Upper lobe of left lung (tissue), 6 donors: ENCODE results near the gene HPGDS. TPM values are rescaled to one million over a fixed set of nuclear protein-coding genes. Genes with fewer than 3 reads are reported as not detected.

ENCODE experiments used
- ATAC-seq, 2 donors: fragments of 200-7000 bp; cut with Tn5 transposase; one replicate each; pipeline ENCODE4 v1.9.1; 2022; ENCODE audit warnings: mild to moderate bottlenecking in 2 of 2, moderate library complexity in 2 of 2; ENCODE audit not compliant: low FRiP score in 2 of 2
- DNase-seq, 2 donors: peaks; one replicate each; pipeline ENCODE4 v3.0.0-alpha.2; 2019 to 2020
- H3K27ac ChIP-seq, 4 donors: fragments of 200-600 bp; sonication (generic); one replicate each; pipeline ENCODE4 v1.5.1; 2016 to 2019
- H3K27me3 ChIP-seq, 4 donors: fragments of 200-600 bp; sonication (generic); one replicate each; pipeline ENCODE4 v1.5.1; 2017 to 2019
- H3K36me3 ChIP-seq, 4 donors: fragments of 200-600 bp; sonication (generic); one replicate each; pipeline ENCODE4 v1.5.1; 2016 to 2019
- H3K4me1 ChIP-seq, 4 donors: fragments of 200-600 bp; sonication (generic); one replicate each; pipeline ENCODE4 v1.5.1; 2018 to 2019
- H3K4me3 ChIP-seq, 4 donors: fragments of 200-600 bp; sonication (generic); one replicate each; pipeline ENCODE4 v1.5.1; 2017 to 2019; ENCODE audit warnings: mild to moderate bottlenecking in 2 of 4, moderate library complexity in 1 of 4
- H3K9me3 ChIP-seq, 4 donors: fragments of 200-600 bp; sonication (generic); one replicate each; pipeline ENCODE4 v1.5.1; 2018 to 2019
- EP300 ChIP-seq, 4 donors: sonication (generic); formaldehyde crosslinking; IDR thresholded peaks; one replicate each; pipeline ENCODE4 v1.5.1; 2017; ENCODE audit warnings: antibody characterized with exemption in 4 of 4, control low read depth in 2 of 4
- POLR2A ChIP-seq, 4 donors: fragments of 450-650 bp; IDR thresholded peaks; one replicate each; pipeline ENCODE4 v1.5.1; 2016 to 2017; ENCODE audit warnings: antibody characterized with exemption in 4 of 4, mild to moderate bottlenecking in 2 of 4
- POLR2AphosphoS5 ChIP-seq, 2 donors: sonication (generic); formaldehyde crosslinking; IDR thresholded peaks; one replicate each; pipeline ENCODE4 v1.5.1; 2017; ENCODE audit warnings: antibody characterized with exemption in 2 of 2
- WGBS, 2 donors: methylation state at CpG; one replicate each; pipeline ENCODE4 v1.1.5; 2017 to 2018; 5-methylcytosine and 5-hydroxymethylcytosine counted together
- total RNA-seq, 6 donors: library from RNA; depleted of rRNA in 4 of 6; stranded (reverse); fragments of >200 nt in 4 of 6; gene quantifications; one replicate each; pipeline versions ENCODE4 v1.1.0 to v1.2.1, GENCODE V29; 2016 to 2021
- TF ChIP-seq, protein P1 (sequence below), 6 experiments: fragments of 450-650 bp in 4 of 6; fragments of 200-600 bp in 2 of 6; sonication (generic) in 2 of 6; IDR thresholded peaks; one replicate each; pipeline ENCODE4 v1.5.1; 2016 to 2019; ENCODE audit warnings: antibody characterized with exemption in 6 of 6
- donor health status: DM: no; HTN: no; CAD: no; lungs with moderate emphysema.
- donor health status: DM: no; HTN: yes; CAD: no; lungs with severe emphysema.

The HPGDS gene
- total RNA-seq, 6 donors from 2014 or later, result 0.59 to 17.8 (median 5.2) TPM

GRCh38 chr4:94352163-94352562 is 9.5 kb upstream of the HPGDS start:
- H3K4me3 ChIP-seq, result no peak overlapping the region
- DNase-seq (no peak), ATAC-seq (no peak)
- H3K9me3 ChIP-seq, result no peaks in the 10 kb centered on the region
- H3K27ac ChIP-seq, result no peak overlapping the region
- H3K27me3 ChIP-seq, result no peaks in the 10 kb centered on the region
- H3K36me3 ChIP-seq, result no peaks in the 10 kb centered on the region
- no peak for TF ChIP-seq POLR2A (IDR thresholded peaks at IDR 0.05)
- no peak for TF ChIP-seq POLR2AphosphoS5 (IDR thresholded peaks at IDR 0.05)
- TF ChIP-seq, protein P1, sequence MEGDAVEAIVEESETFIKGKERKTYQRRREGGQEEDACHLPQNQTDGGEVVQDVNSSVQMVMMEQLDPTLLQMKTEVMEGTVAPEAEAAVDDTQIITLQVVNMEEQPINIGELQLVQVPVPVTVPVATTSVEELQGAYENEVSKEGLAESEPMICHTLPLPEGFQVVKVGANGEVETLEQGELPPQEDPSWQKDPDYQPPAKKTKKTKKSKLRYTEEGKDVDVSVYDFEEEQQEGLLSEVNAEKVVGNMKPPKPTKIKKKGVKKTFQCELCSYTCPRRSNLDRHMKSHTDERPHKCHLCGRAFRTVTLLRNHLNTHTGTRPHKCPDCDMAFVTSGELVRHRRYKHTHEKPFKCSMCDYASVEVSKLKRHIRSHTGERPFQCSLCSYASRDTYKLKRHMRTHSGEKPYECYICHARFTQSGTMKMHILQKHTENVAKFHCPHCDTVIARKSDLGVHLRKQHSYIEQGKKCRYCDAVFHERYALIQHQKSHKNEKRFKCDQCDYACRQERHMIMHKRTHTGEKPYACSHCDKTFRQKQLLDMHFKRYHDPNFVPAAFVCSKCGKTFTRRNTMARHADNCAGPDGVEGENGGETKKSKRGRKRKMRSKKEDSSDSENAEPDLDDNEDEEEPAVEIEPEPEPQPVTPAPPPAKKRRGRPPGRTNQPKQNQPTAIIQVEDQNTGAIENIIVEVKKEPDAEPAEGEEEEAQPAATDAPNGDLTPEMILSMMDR (IDR thresholded peaks at IDR 0.05), result no peak
- TF ChIP-seq EP300 (IDR thresholded peaks at IDR 0.05), result no peak
- H3K4me1 ChIP-seq, result no peaks in the 10 kb centered on the region
- WGBS, 2 donors, result 41 to 48% methylated on average over 4 of the region's 4 CpGs

DNA sequence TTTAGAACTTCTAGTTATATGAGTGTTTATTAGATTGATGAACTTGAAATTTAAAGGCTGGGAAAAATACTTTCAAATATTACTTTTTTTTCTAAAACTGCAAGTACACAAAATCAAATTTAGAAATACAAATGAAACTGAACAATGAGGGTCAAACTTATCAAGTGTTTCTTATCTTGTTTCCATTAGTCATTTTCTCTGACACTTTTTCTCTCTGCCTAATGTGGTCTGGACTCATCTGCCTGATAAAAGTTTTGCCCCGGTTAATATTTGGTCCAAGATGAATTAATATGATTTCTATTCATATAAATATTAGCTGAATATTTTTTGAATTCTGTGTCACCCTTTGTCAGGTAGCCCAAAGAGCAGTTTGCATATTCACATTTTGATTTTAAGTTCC is 8.7 kb upstream of the HPGDS start:
- WGBS, 2 donors, result 68 to 74% methylated on average over 1 of the region's 1 CpG
- TF ChIP-seq EP300 (IDR thresholded peaks at IDR 0.05) (no peak), POLR2AphosphoS5 (IDR thresholded peaks at IDR 0.05) (no peak), POLR2A (IDR thresholded peaks at IDR 0.05) (no peak)
- TF ChIP-seq, protein P1 (IDR thresholded peaks at IDR 0.05), result no peak

DNA sequence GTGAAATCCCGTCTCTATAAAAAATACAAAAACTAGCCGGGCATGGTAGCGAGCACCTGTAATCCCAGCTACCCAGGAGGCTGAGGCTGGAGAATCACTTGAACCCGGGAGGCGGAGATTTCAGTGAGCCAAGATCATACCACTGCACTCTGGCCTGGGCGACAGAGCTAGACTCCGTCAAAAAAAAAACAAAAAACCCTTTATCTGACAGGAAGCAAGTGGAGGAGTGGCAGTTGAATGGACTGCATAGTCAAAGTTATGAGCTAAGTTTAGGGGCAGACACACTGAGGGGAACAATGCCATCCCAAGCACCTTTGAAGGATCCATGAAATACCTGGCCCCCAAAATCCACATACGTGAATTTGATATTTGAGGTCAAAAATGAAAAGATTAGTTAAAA is 7.5 kb upstream of the HPGDS start:
- WGBS, 2 donors, result 75 to 80% methylated on average over 8 of the region's 8 CpGs
- Histone ChIP-seq H3K4me1 (no peaks in the 10 kb centered on the region), H3K9me3 (no peaks in the 10 kb centered on the region), H3K27me3 (no peaks in the 10 kb centered on the region), H3K4me3 (no peak overlapping the region), H3K27ac (no peak overlapping the region), H3K36me3 (no peaks in the 10 kb centered on the region)
- DNase-seq (no peak), ATAC-seq (no peak)
- TF ChIP-seq POLR2A (IDR thresholded peaks at IDR 0.05) (no peak), POLR2AphosphoS5 (IDR thresholded peaks at IDR 0.05) (no peak), EP300 (IDR thresholded peaks at IDR 0.05) (no peak)
- TF ChIP-seq, protein P1 (IDR thresholded peaks at IDR 0.05), result no peak

More for the DNA sequence above, 8.7 kb upstream of the HPGDS start:
- ATAC-seq, result no peak
- Histone ChIP-seq H3K27me3 (no peaks in the 10 kb centered on the region), H3K4me3 (no peak overlapping the region), H3K36me3 (no peaks in the 10 kb centered on the region), H3K9me3 (no peaks in the 10 kb centered on the region), H3K4me1 (no peaks in the 10 kb centered on the region), H3K27ac (no peak overlapping the region)
- DNase-seq, result no peak

GRCh38 chr4:94349193-94349592 is 6.6 kb upstream of the HPGDS start:
- TF ChIP-seq, protein P1 (IDR thresholded peaks at IDR 0.05), result no peak
- TF ChIP-seq POLR2AphosphoS5 (IDR thresholded peaks at IDR 0.05) (no peak), EP300 (IDR thresholded peaks at IDR 0.05) (no peak), POLR2A (IDR thresholded peaks at IDR 0.05) (no peak)
- no peak overlapping the region for H3K27ac ChIP-seq
- DNase-seq (no peak), ATAC-seq (no peak)
- WGBS, 2 donors, result 81 to 82% methylated on average over 1 of the region's 1 CpG
- no peaks in the 10 kb centered on the region for H3K36me3 ChIP-seq
- H3K27me3 ChIP-seq, result no peaks in the 10 kb centered on the region
- H3K9me3 ChIP-seq, result no peaks in the 10 kb centered on the region
- no peak overlapping the region for H3K4me3 ChIP-seq
- H3K4me1 ChIP-seq, result no peaks in the 10 kb centered on the region

- DNase-seq (no peak), ATAC-seq (no peak)
- H3K4me3 ChIP-seq, result no peak overlapping the region
- H3K27ac ChIP-seq, result no peak overlapping the region
- H3K4me1 ChIP-seq, result no peaks in the 10 kb centered on the region
- no peaks in the 10 kb centered on the region for H3K27me3 ChIP-seq
- no peak for TF ChIP-seq EP300 (IDR thresholded peaks at IDR 0.05)
- TF ChIP-seq, protein P1 (IDR thresholded peaks at IDR 0.05), result no peak
- TF ChIP-seq POLR2AphosphoS5 (IDR thresholded peaks at IDR 0.05), result no peak
- TF ChIP-seq POLR2A (IDR thresholded peaks at IDR 0.05), result no peak
- 91 to 93% methylated on average over 3 of the region's 3 CpGs for WGBS, 2 donors
- no peaks in the 10 kb centered on the region for H3K36me3 ChIP-seq
- no peaks in the 10 kb centered on the region for H3K9me3 ChIP-seq
Measured at GRCh38 chr4:94348666-94349065, 6.0 kb upstream of the HPGDS start.
